GM12892 (cell line): ENCODE data around the gene TMEM218.

Experiments
- POLR2A ChIP-seq: IDR thresholded peaks from 2 replicates; pipeline ENCODE4 v1.6.1; 2011; ENCODE audit warnings: low read depth, low read length, control low read depth
- POLR2AphosphoS5 ChIP-seq: IDR thresholded peaks from 2 replicates; pipeline ENCODE4 v1.6.1; 2011; ENCODE audit warnings: low read depth, low read length, control low read depth
- TAF1 ChIP-seq: IDR thresholded peaks from 2 replicates; pipeline ENCODE4 v1.6.1; 2011; ENCODE audit warnings: low read depth, mild to moderate bottlenecking, control low read depth, low read length, borderline replicate concordance

DNA sequence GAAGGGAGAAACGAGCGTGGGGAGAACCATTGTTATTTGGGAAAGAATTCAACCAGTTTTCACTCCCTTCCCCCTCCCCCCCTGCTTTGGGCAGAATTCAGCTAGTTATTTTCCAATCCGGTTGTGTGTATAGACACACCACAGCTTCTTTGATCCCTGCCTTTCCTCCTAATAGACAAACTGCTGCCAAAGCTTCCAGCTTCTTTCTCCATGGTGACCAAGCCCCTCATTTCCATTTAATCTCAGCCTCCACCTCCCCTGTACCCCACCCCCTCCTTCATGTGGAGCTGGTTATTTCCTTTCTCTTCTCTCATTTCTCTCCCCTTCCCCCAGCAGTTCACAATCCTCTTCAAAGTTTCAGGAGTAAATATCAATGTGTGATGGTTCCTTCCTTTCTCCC is 28.4 kb upstream of the TMEM218 start:
- TF ChIP-seq TAF1: no peak
- TF ChIP-seq POLR2A: no peak
- TF ChIP-seq POLR2AphosphoS5: no peak
